SK-N-SH (cell line): Measurements from ENCODE around the gene STAC3. TPM values are rescaled to one million over a fixed set of nuclear protein-coding genes. Genes with fewer than 3 reads are reported as not detected.

Experiments used
- CTCF ChIA-PET: fragments of 300-600, 350-600 bp; formaldehyde crosslinking; extraction: SDS; loops from one replicate; lab custom pipeline; 2021; lab: Yijun Ruan, JAX
- POLR2A ChIA-PET: fragments of 350-600 bp; sonication (Branson Sonifier 250); formaldehyde crosslinking; extraction: SDS; loops from one replicate; lab custom pipeline; 2020; ENCODE audit warnings: antibody characterized with exemption, inconsistent platforms; lab: Yijun Ruan, JAX
- DNase-seq: peaks from one replicate; pipeline ENCODE4 v3.0.0; 2012
- H2AFZ ChIP-seq: fragments of 200-600 bp; sonication (generic); 2 replicates; pipeline ENCODE4 v1.8.1; 2016; ENCODE audit warnings: antibody characterized with exemption, mild to moderate bottlenecking, low read depth
- H3F3A ChIP-seq: fragments of 200-600 bp; sonication (generic); replicated peaks from 2 replicates; pipeline ENCODE3; 2016; ENCODE audit warnings: antibody characterized with exemption, mild to moderate bottlenecking; ENCODE audit not compliant: insufficient read depth
- H3K27ac ChIP-seq, 2 experiments: fragments of 200-500 bp in 1 of 2; fragments of 200-600 bp in 1 of 2; sonication (Bioruptor generic) in 1 of 2; sonication (generic), shearing (Covaris generic) in 1 of 2; 2 replicates each; pipeline versions ENCODE4 v1.5.1 to v1.6.1; 2014 to 2016; ENCODE audit warnings: low read depth in 2 of 2, inconsistent platforms in 1 of 2, low read length in 1 of 2, mild to moderate bottlenecking in 1 of 2, mixed read lengths in 1 of 2
- H3K27me3 ChIP-seq: fragments of 200-600 bp; sonication (generic), shearing (Covaris generic); 2 replicates; pipeline ENCODE4 v1.6.1; 2016; ENCODE audit warnings: mixed run types; ENCODE audit not compliant: insufficient read depth
- H3K36me3 ChIP-seq, 2 experiments: fragments of 200-500 bp in 1 of 2; fragments of 200-600 bp in 1 of 2; sonication (Bioruptor generic) in 1 of 2; sonication (generic) in 1 of 2; replicated peaks in 1 of 2; 2 replicates each; pipeline versions ENCODE3 to v1.5.1; 2014 to 2016; ENCODE audit warnings: low read length in 1 of 2, mild to moderate bottlenecking in 1 of 2; ENCODE audit not compliant: insufficient read depth in 2 of 2, control insufficient read depth in 1 of 2
- H3K4me1 ChIP-seq, 2 experiments: fragments of 200-500 bp in 1 of 2; fragments of 200-600 bp in 1 of 2; sonication (Bioruptor generic) in 1 of 2; sonication (generic), shearing (Covaris generic) in 1 of 2; 2 replicates each; pipeline versions ENCODE4 v1.5.1 to v1.6.1; 2014 to 2016; ENCODE audit warnings: low read depth in 1 of 2, low read length in 1 of 2, mixed run types in 1 of 2; ENCODE audit not compliant: insufficient read depth in 2 of 2, control insufficient read depth in 1 of 2
- H3K4me2 ChIP-seq: fragments of 200-600 bp; sonication (generic), shearing (Covaris generic); 2 replicates; pipeline ENCODE4 v1.6.1; 2017; ENCODE audit warnings: mixed run types
- H3K4me3 ChIP-seq, 2 experiments: fragments of 200-500 bp in 1 of 2; fragments of 200-600 bp in 1 of 2; sonication (Bioruptor generic) in 1 of 2; sonication (generic), shearing (Covaris generic) in 1 of 2; 2 replicates each; pipeline versions ENCODE4 v1.5.1 to v1.8.1; 2014 to 2016; ENCODE audit warnings: low read depth in 2 of 2, inconsistent platforms in 1 of 2, low read length in 1 of 2, mild to moderate bottlenecking in 1 of 2, mixed read lengths in 1 of 2, moderate library complexity in 1 of 2
- H3K79me2 ChIP-seq: fragments of 200-600 bp; sonication (generic); 2 replicates; pipeline ENCODE4 v1.8.1; 2017; ENCODE audit warnings: mild to moderate bottlenecking; ENCODE audit not compliant: insufficient read depth
- H3K9ac ChIP-seq: fragments of 200-600 bp; sonication (generic); 2 replicates; pipeline ENCODE4 v1.6.1; 2017; ENCODE audit warnings: mixed run types
- H3K9me2 ChIP-seq: fragments of 200-600 bp; sonication (generic); 2 replicates; pipeline ENCODE4 v1.6.1; 2017; ENCODE audit warnings: mixed run types
- H3K9me3 ChIP-seq: fragments of 200-600 bp; sonication (generic); 2 replicates; pipeline ENCODE4 v1.6.1; 2017; ENCODE audit warnings: mixed run types, mild to moderate bottlenecking, moderate library complexity
- H4K20me1 ChIP-seq: fragments of 200-600 bp; sonication (generic); 2 replicates; pipeline ENCODE4 v1.6.1; 2017; ENCODE audit warnings: mild to moderate bottlenecking, mixed run types; ENCODE audit not compliant: insufficient read depth
- ELF1 ChIP-seq: IDR thresholded peaks from 2 replicates; pipeline ENCODE4 v1.4.0; 2012
- EP300 ChIP-seq, 2 experiments: IDR thresholded peaks; 2 replicates each; pipeline versions ENCODE4 v1.4.0 to v1.6.1; 2012; ENCODE audit warnings: borderline replicate concordance in 1 of 2, low read depth in 1 of 2, low read length in 1 of 2
- FOSL2 ChIP-seq: IDR thresholded peaks from 2 replicates; pipeline ENCODE4 v1.4.0; 2012; ENCODE audit warnings: low read depth, mild to moderate bottlenecking, moderate library complexity, borderline replicate concordance
- FOXM1 ChIP-seq: IDR thresholded peaks from 2 replicates; pipeline ENCODE4 v1.4.0; 2012; ENCODE audit warnings: low read depth, mild to moderate bottlenecking
- GABPA ChIP-seq: IDR thresholded peaks from 2 replicates; pipeline ENCODE4 v1.4.0; 2012; ENCODE audit warnings: low read depth, mild to moderate bottlenecking
- GATA2 ChIP-seq: sonication (generic); formaldehyde crosslinking; IDR thresholded peaks from 2 replicates; pipeline ENCODE4 v1.5.0; 2020; ENCODE audit warnings: mild to moderate bottlenecking, missing genetic modification reagents
- JUND ChIP-seq: IDR thresholded peaks from 2 replicates; pipeline ENCODE4 v1.4.0; 2012
- MEF2A ChIP-seq: IDR thresholded peaks from 2 replicates; pipeline ENCODE4 v1.4.0; 2012; ENCODE audit warnings: low read depth, borderline replicate concordance
- NFIC ChIP-seq: IDR thresholded peaks from 2 replicates; pipeline ENCODE4 v1.4.0; 2012; ENCODE audit warnings: borderline replicate concordance
- NRF1 ChIP-seq: IDR thresholded peaks from 2 replicates; pipeline ENCODE4 v1.6.1; 2012; ENCODE audit warnings: low read depth, mild to moderate bottlenecking, low read length
- PBX3 ChIP-seq: IDR thresholded peaks from 2 replicates; pipeline ENCODE4; 2012
- RCOR1 ChIP-seq: fragments of 150-350 bp; IDR thresholded peaks from 2 replicates; pipeline ENCODE4 v1.6.1; 2017; ENCODE audit warnings: antibody characterized with exemption, low read length
- RFX5 ChIP-seq: IDR thresholded peaks from 2 replicates; pipeline ENCODE4 v1.6.1; 2012; ENCODE audit warnings: mild to moderate bottlenecking, improper control_type of control experiment, low read length
- RXRA ChIP-seq: IDR thresholded peaks from 2 replicates; pipeline ENCODE4 v1.4.0; 2012; ENCODE audit warnings: low read depth, mild to moderate bottlenecking, borderline replicate concordance
- SIN3A ChIP-seq: IDR thresholded peaks from 2 replicates; pipeline ENCODE4 v1.6.1; 2012; ENCODE audit warnings: low read depth, mild to moderate bottlenecking, low read length, moderate library complexity, borderline replicate concordance
- SMC3 ChIP-seq: IDR thresholded peaks from 2 replicates; pipeline ENCODE4 v1.6.1; 2012; ENCODE audit warnings: low read depth, low read length, improper control_type of control experiment
- TAF1 ChIP-seq: IDR thresholded peaks from 2 replicates; pipeline ENCODE4 v1.6.1; 2012; ENCODE audit warnings: low read depth, mild to moderate bottlenecking, low read length, moderate library complexity, borderline replicate concordance
- TCF12 ChIP-seq: IDR thresholded peaks from 2 replicates; pipeline ENCODE4 v1.4.0; 2012
- USF1 ChIP-seq: IDR thresholded peaks from 2 replicates; pipeline ENCODE4 v1.4.0; 2012; ENCODE audit warnings: low read depth, borderline replicate concordance
- USF2 ChIP-seq: fragments of 150-350 bp; IDR thresholded peaks from 2 replicates; pipeline ENCODE4 v1.6.1; 2017; ENCODE audit warnings: antibody characterized with exemption, low read length, low read depth, borderline replicate concordance
- WGBS: methylation state at CpG from one replicate; pipeline ENCODE4 v1.1.6; 2017; ENCODE audit warnings: low lambda C conversion rate; 5-methylcytosine and 5-hydroxymethylcytosine counted together
- polyA plus RNA-seq, 3 experiments: library from polyadenylated mRNA; depleted of rRNA; stranded (reverse); fragments of >200 nt; gene quantifications; 2 replicates each; pipeline ENCODE4 v1.2.3, GENCODE V29; 2012

The STAC3 gene
- polyA plus RNA-seq, 1 of the 3 experiments (the other 2 are of a cell fraction), result 0.76 TPM

GRCh38 chr12:57237596-57237931 lies 13.4 kb downstream of the STAC3 start:
- H4K20me1 ChIP-seq, result no peaks in the 10 kb centered on the region
- H3K79me2 ChIP-seq, result no peaks in the 10 kb centered on the region
- DNase-seq, result no peak
- H2AFZ ChIP-seq, result no peak overlapping the region
- H3K4me3 ChIP-seq, result no peak overlapping the region
- WGBS, result 95% methylated on average over 4 of the region's 5 CpGs
- H3K4me2 ChIP-seq, result no peak overlapping the region
- TF ChIP-seq NFIC, result no peak
- no peak for TF ChIP-seq PBX3
- no peak for TF ChIP-seq ELF1
- no peak for TF ChIP-seq FOXM1
- no peak for TF ChIP-seq RXRA
- TF ChIP-seq GATA2 (CRISPR knock-in tag), result no peak
- TF ChIP-seq, all 33 proteins: peak for 0
- Histone ChIP-seq H3K36me3 (peaks cover 15 to 24% of the 10 kb centered on the region in 2 experiments), H3K9me2 (no peaks in the 10 kb centered on the region), H3K9me3 (no peaks in the 10 kb centered on the region), H3K9ac (no peak overlapping the region), H3K4me1 (peaks cover 20 to 51% of the 10 kb centered on the region in 2 experiments; a peak in 2 of 4 replicates), H3K27me3 (peaks cover 19% of the 10 kb centered on the region; the same call in 1 of the 2 replicates), H3K27ac (no peak overlapping the region), H3F3A (peaks cover 14% of the 10 kb centered on the region)
- ChIA-PET POLR2A (interaction anchor here (5.6 kb wide), 1 partner anchor 8 kb away, joined by 43 read pairs; the partner anchor contains the start of gene SHMT2), CTCF (interaction anchor here (1.2 to 31.5 kb wide), 7 partner anchors 10 to 308 kb away, joined by 3 to 937 read pairs (median 81); partner anchors contain the start of genes INHBE, NXPH4, SHMT2 and STAC3)

GRCh38 chr12:57236925-57237595 lies 13.9 kb downstream of the STAC3 start:
- H3K4me3 ChIP-seq, result no peak overlapping the region
- H3K27ac ChIP-seq, result no peak overlapping the region
- no peak for DNase-seq
- no peak overlapping the region for H2AFZ ChIP-seq
- no peaks in the 10 kb centered on the region for H4K20me1 ChIP-seq
- peaks cover 15 to 46% of the 10 kb centered on the region in 2 experiments; a peak in 2 of 4 replicates for H3K4me1 ChIP-seq
- H3K9me3 ChIP-seq, result no peaks in the 10 kb centered on the region
- 93% methylated on average over 6 of the region's 9 CpGs for WGBS
- peaks cover 17 to 29% of the 10 kb centered on the region in 2 experiments for H3K36me3 ChIP-seq
- H3K79me2 ChIP-seq, result 0 out of 2 replicates have a peak, but pooled peaks cover 2% of the 10 kb centered on the region
- TF ChIP-seq RFX5 (no peak), PBX3 (no peak), TCF12 (no peak), GATA2 (CRISPR knock-in tag) (no peak), GABPA (no peak), SMC3 (no peak), JUND (no peak), NRF1 (no peak), RCOR1 (no peak), EP300 (IDR thresholded peaks at IDR 0.05; ENCODE audit: borderline replicate concordance in 1 of 2, low read depth in 1 of 2, low read length in 1 of 2) (no peak), TAF1 (no peak), MEF2A (no peak), USF1 (no peak), USF2 (no peak), FOSL2 (no peak), SIN3A (no peak)
- H3K9me2 ChIP-seq, result no peaks in the 10 kb centered on the region
- H3K9ac ChIP-seq, result no peak overlapping the region
- ChIA-PET POLR2A (no interaction called here), CTCF (interaction anchor here (1.2 to 31.5 kb wide), 5 partner anchors 10 to 309 kb away, joined by 3 to 937 read pairs (median 103); partner anchors contain the start of genes NXPH4, SHMT2 and STAC3)
- no peak overlapping the region for H3K4me2 ChIP-seq
- H3K27me3 ChIP-seq, result peaks cover 16% of the 10 kb centered on the region; the same call in 1 of the 2 replicates
- peaks cover 14% of the 10 kb centered on the region for H3F3A ChIP-seq
